Endodermal cell (in vitro differentiated cells): ENCODE results near the gene TNS3. TPM values are rescaled to one million over a fixed set of nuclear protein-coding genes. Genes with fewer than 3 reads are reported as not detected.
A peak's percentile ranks its signal among the peaks of the same experiment; 100 is the strongest.

Experiments
- DNase-seq: peaks from one replicate; pipeline ENCODE4 v3.0.0-alpha.2; 2017
- H3K27ac ChIP-seq: 2 replicates; pipeline ENCODE4 v1.5.1; 2013; ENCODE audit warnings: mild to moderate bottlenecking, low read depth, low read length, moderate library complexity
- H3K27me3 ChIP-seq: 2 replicates; pipeline ENCODE4 v1.6.1; 2013; ENCODE audit warnings: mild to moderate bottlenecking, low read length, moderate library complexity; ENCODE audit not compliant: insufficient read depth, control insufficient read depth, poor library complexity, severe bottlenecking
- H3K36me3 ChIP-seq: 2 replicates; pipeline ENCODE4 v1.7.0; 2013; ENCODE audit warnings: mild to moderate bottlenecking, low read length, moderate library complexity; ENCODE audit not compliant: control insufficient read depth, insufficient read depth
- H3K4me1 ChIP-seq: one replicate; pipeline ENCODE4 v1.7.0; 2013; ENCODE audit warnings: low read length; ENCODE audit not compliant: control insufficient read depth, insufficient read depth
- H3K4me3 ChIP-seq: 2 replicates; pipeline ENCODE4 v1.5.1; 2013; ENCODE audit warnings: mild to moderate bottlenecking, low read length, moderate library complexity
- H3K9ac ChIP-seq: 2 replicates; pipeline ENCODE4 v1.6.1; 2013; ENCODE audit warnings: mild to moderate bottlenecking, low read length, moderate library complexity; ENCODE audit not compliant: poor library complexity, severe bottlenecking; ENCODE audit errors: extremely low read depth
- H3K9me3 ChIP-seq: 2 replicates; pipeline ENCODE4 v1.6.1; 2013; ENCODE audit warnings: mild to moderate bottlenecking, low read length, moderate library complexity; ENCODE audit not compliant: control insufficient read depth
- H3K27ac Mint-ChIP-seq: 2 replicates; pipeline ENCODE4 v1.8.0; 2020; ENCODE audit warnings: mixed read lengths
- H3K27me3 Mint-ChIP-seq: 2 replicates; pipeline ENCODE4 v1.8.0; 2021; ENCODE audit warnings: mild to moderate bottlenecking, mixed read lengths; ENCODE audit not compliant: insufficient read depth
- H3K36me3 Mint-ChIP-seq: 2 replicates; pipeline ENCODE4 v1.8.0; 2020; ENCODE audit warnings: low read depth, mixed read lengths
- H3K4me1 Mint-ChIP-seq: 2 replicates; pipeline ENCODE4 v1.8.0; 2020; ENCODE audit warnings: mixed read lengths
- H3K4me3 Mint-ChIP-seq: 2 replicates; pipeline ENCODE4 v1.8.0; 2020; ENCODE audit warnings: mild to moderate bottlenecking, moderate library complexity, mixed read lengths
- H3K9me3 Mint-ChIP-seq: 2 replicates; pipeline ENCODE4 v1.8.0; 2020; ENCODE audit warnings: mild to moderate bottlenecking, mixed read lengths
- CTCF ChIP-seq: fragments of 200-600 bp; sonication (generic); conservative IDR thresholded peaks from 2 replicates; pipeline ENCODE4 v1.5.0; 2021; ENCODE audit warnings: antibody characterized with exemption, mild to moderate bottlenecking
- WGBS, 2 experiments: methylation state at CpG; one replicate each; pipeline versions ENCODE4 v1.1.5 to v1.1.7; 2013; ENCODE audit warnings: missing lambda C conversion rate in 2 of 2, mixed read lengths in 1 of 2; ENCODE audit not compliant: insufficient coverage in 1 of 2, insufficient read length in 1 of 2; 5-methylcytosine and 5-hydroxymethylcytosine counted together
- total RNA-seq, 2 donors: library from RNA; stranded (reverse); fragmentation: NEBNext Ultra II Directional in 1 of 2; extraction: Animal tissue kit (Norgen Biotek cat#: 25700) in 1 of 2; gene quantifications; 2 replicates in 1 of 2; 3 replicates in 1 of 2; pipeline ENCODE4 v1.2.1, GENCODE V29; 2021

TNS3 gene
- total RNA-seq, 2 donors from 2014 or later = 33.8 to 38.5 TPM

- 94 to 97% methylated on average over 5 to 12 of the region's 12 CpGs for WGBS, 2 experiments
- H3K36me3 Mint-ChIP-seq = no peaks in the 10 kb centered on the region
Measured at GRCh38 chr7:47447621-47448349, 134.1 kb downstream of the TNS3 start.

GRCh38 chr7:47446871-47447466 lies 134.9 kb downstream of the TNS3 start:
- Mint-ChIP-seq H3K4me1 (peaks cover 23% of the 10 kb centered on the region), H3K27me3 (no peaks in the 10 kb centered on the region), H3K27ac (no peak overlapping the region), H3K4me3 (no peak overlapping the region), H3K9me3 (no peaks in the 10 kb centered on the region), H3K36me3 (no peaks in the 10 kb centered on the region)
- Histone ChIP-seq H3K27ac (no peak overlapping the region), H3K4me3 (no peak overlapping the region), H3K9ac (no peak overlapping the region), H3K9me3 (no peaks in the 10 kb centered on the region), H3K4me1 (peaks cover 3% of the 10 kb centered on the region), H3K27me3 (no peaks in the 10 kb centered on the region), H3K36me3 (no peaks in the 10 kb centered on the region)
- no peak for TF ChIP-seq CTCF
- 90% methylated on average over 8 to 9 of the region's 9 CpGs for WGBS, 2 experiments
- no peak for DNase-seq

More at GRCh38 chr7:47447621-47448349, 134.1 kb downstream of the TNS3 start:
- TF ChIP-seq CTCF = no peak
- no peak overlapping the region for H3K27ac ChIP-seq
- no peak overlapping the region for H3K9ac ChIP-seq
- H3K4me3 ChIP-seq = no peak overlapping the region
- no peaks in the 10 kb centered on the region for H3K27me3 ChIP-seq
- H3K4me1 ChIP-seq = peaks cover 2% of the 10 kb centered on the region
- H3K27ac Mint-ChIP-seq = no peak overlapping the region
- H3K27me3 Mint-ChIP-seq = no peaks in the 10 kb centered on the region
- H3K9me3 Mint-ChIP-seq = no peaks in the 10 kb centered on the region
- H3K9me3 ChIP-seq = no peaks in the 10 kb centered on the region
- H3K4me3 Mint-ChIP-seq = no peak overlapping the region
- peaks cover 18% of the 10 kb centered on the region for H3K4me1 Mint-ChIP-seq
- no peaks in the 10 kb centered on the region for H3K36me3 ChIP-seq
- no peak for DNase-seq

- Histone ChIP-seq H3K4me1 (peaks cover 3% of the 10 kb centered on the region), H3K9me3 (no peaks in the 10 kb centered on the region), H3K27me3 (no peaks in the 10 kb centered on the region), H3K36me3 (no peaks in the 10 kb centered on the region), H3K27ac (no peak overlapping the region), H3K4me3 (no peak overlapping the region), H3K9ac (no peak overlapping the region)
- 86 to 94% methylated on average over 2 to 14 of the region's 14 CpGs for WGBS, 2 experiments
- Mint-ChIP-seq H3K4me1 (peaks cover 23% of the 10 kb centered on the region), H3K27ac (no peak overlapping the region), H3K4me3 (no peak overlapping the region), H3K9me3 (no peaks in the 10 kb centered on the region), H3K36me3 (no peaks in the 10 kb centered on the region), H3K27me3 (no peaks in the 10 kb centered on the region)
- DNase-seq = no peak
- TF ChIP-seq CTCF = peak; percentile 73
Measured at GRCh38 chr7:47444376-47445098, 137.4 kb downstream of the TNS3 start.
